Measurements from ENCODE around the gene NABP2.
"Not testable (repeated sequence)": the region's sequence is repeated elsewhere in the genome, so short reads cannot be mapped to it uniquely, and the experiment has no call there.

The NABP2 gene

GRCh38 chr12:56224102-56224701 is at the start of gene NABP2:
TSS of gene NABP2 (plus strand) at chr12:56224342. CDS start at chr12:56224857, 515 bp downstream.
- peak; percentile 92 for DNase-seq

DNA sequence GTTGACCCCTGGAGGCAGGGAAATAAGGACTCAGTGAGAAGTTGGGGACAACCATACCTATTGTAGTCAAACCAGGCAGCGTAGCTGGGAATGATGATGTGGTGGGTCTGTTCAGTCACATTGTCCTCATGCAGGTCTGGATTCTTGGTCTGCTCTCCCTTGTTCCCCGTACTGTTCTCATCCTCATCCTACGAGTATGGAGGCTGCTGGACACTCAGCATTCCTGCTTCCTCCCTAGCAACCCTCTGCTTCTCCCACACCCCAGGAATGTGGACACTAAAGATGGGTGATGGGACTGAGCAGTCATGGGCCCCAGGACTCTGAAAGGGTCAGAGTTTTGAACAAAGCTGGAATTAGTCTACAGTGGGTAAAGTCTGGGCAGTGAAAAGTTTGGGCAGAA is 45.8 kb upstream of the NABP2 start:
- no peak for DNase-seq

DNA sequence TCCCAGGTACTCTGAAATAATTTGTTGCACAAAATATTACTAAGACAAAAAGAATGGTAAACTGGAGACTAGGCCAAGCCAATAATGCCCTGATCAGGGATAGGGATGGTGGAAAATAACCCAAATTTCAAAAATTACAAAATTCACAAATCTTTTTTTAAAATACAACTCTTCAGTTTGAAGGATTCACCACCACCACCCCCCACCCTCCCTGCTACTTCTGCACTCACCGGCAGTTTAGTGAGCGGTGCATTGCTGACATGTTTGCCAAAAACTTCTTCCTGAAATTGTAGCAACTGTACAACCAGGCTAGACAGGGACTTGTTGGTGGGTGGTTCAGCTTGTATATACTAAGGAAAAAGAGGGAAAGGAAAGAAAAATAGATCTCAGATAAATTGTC is 37.2 kb upstream of the NABP2 start:
- DNase-seq, result no peak

GRCh38 chr12:56188131-56188777 is 35.9 kb upstream of the NABP2 start:
- DNase-seq, result no peak

- no peak for DNase-seq
Observed at GRCh38 chr12:56188778-56189098, 35.4 kb upstream of the NABP2 start.

DNA sequence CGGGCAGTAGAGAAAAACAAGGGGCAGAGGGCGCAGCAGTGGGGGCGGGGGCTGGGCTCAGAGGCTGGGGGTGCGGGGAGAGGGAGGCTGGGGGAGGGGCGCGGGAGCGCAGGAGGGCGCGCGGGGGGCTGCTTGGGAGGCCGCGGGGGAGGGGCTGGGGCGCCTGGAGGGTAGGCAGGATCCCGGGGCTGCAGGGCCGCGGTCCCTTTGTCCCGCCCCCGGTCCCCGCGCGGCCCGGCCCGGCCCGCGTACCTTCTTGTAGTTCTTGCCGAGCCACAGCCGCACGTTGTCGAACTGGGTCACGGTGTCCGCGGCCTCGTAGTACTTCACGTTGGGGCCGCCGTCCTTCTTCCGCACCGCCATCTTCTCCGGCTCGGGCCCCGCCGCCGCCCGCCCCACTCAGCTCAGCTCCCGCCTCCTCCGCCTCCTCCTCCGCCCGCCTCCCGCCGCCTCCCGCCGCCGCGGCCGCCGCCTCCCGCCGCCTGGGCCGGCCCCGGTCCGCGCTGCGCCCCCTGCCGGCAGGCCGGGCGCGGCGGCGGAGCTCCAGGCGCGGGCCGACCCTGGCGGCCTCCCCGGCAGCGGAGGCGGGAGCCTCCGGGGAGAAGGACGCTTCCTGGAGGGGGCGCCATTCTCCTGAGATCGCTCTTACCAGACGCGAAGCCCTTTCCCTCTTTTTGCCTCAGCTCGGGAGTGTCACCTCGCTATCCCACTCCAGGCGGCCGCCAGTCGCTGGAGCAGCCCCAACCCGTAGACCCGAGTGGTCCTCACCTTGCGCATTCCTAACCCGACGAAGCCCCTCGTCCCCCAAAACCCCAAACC is 34.8 kb upstream of the NABP2 start, which contains the start of gene SMARCC2:
Gene SMARCC2 (minus strand): TSS at position 385 of the 819 bp plus-strand sequence. CDS start 22 bp downstream, at position 363.
- DNase-seq, result peak; percentile 36

DNA sequence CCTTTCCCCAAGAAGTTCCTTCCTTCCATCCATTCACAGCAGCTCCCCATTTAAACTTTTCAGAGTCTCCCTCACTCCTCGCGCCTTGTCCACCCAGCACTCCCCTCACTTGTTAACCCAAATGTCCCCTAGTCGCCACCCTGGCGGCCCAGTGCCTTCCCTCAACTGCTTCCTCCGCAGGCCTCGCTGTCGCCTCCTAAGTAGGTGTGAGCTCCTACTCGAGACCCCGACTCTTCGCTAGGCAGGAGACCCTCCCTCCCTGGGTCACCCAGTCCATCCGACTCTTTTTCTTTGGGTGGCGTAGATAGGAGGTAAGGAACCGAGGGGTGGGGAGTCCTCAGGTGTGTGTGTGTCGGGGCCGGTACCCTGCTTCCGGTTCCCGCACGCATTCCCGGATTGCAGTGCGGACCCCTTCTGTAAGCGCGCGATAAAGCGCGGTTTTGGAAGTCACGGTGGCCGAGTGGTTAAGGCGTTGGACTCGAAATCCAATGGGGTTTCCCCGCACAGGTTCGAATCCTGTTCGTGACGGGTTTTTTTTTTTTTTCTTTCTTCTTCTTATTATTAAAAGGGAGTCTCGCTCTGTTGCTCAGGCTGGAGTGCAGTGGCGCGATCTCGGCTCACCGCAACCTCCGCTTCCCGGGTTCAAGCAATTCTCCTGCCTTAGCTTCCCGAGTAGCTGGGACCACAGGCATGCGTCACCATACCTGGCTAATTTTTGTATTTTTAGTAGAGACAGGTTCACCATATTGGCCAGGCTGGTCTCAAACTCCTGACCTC is 34.0 kb upstream of the NABP2 start:
- no peak for DNase-seq

DNA sequence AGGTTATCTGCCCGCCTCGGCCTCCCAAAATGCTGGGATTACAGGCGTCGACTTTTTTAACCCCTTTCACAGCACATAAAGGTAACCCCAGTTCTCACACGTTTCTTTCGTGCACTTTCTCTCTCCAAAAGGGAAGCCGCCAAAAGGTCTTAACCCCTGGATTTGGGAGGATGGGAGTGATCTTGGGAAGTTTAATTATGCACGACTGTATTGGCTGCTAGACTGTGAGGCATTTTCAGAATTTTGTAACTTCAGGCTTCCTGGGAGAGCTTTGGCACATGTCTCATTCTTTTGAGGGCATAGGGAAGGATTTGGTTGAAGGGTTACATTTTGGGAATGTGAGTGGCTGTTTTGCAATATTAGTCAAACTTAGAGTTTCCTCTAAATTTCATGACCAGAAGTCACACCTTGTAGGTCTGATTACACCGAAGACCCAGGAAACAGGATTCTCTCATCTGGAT is 33.4 kb upstream of the NABP2 start:
- DNase-seq, result no peak

DNA sequence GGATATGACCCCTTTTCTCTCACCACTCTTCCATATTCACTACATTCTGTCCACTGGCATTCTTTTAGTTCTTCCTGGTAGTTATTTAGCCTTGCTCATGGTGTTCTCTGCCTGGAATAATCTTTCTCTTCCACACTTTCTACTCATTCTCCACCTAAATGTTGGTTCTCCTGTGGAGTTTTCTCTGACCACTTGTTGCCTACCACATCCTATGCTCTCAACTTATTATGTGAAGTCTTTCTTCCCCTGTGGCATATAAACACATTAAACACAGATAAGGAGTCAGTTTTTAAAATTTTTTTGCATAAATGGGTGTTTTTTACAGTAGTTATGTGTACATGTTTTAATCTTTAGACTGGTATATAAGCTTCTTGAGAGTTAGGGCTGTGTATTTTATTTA is 31.6 kb upstream of the NABP2 start:
- DNase-seq, result no peak

GRCh38 chr12:56193025-56193578 is 31.0 kb upstream of the NABP2 start:
- DNase-seq, result peak; percentile 55

- not testable (repeated sequence) for DNase-seq
Observed at GRCh38 chr12:56196818-56197550, 27.2 kb upstream of the NABP2 start.

- no peak for DNase-seq
Observed at GRCh38 chr12:56197921-56198635, 26.1 kb upstream of the NABP2 start.

DNA sequence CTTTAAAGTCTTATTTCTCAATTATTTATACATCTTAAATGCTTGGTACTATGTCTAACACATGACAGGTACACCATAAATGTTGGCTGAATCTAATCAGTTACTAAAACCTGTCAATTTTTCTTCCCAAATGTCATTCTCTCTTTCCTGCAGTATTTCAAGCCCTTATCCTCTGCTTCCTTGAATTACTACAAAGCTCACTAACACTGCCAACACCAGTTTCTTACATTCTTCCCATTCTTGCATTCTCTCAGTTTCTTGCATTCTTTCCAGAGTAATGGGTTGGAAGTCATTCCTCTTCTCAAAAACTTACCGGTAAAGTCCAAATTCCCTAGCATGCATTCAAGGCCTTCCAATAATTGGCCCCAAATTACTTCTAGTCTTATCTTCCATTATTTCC is 25.3 kb upstream of the NABP2 start:
- no peak for DNase-seq

- DNase-seq, result no peak
Observed at GRCh38 chr12:56202366-56202765, 21.8 kb upstream of the NABP2 start.

DNA sequence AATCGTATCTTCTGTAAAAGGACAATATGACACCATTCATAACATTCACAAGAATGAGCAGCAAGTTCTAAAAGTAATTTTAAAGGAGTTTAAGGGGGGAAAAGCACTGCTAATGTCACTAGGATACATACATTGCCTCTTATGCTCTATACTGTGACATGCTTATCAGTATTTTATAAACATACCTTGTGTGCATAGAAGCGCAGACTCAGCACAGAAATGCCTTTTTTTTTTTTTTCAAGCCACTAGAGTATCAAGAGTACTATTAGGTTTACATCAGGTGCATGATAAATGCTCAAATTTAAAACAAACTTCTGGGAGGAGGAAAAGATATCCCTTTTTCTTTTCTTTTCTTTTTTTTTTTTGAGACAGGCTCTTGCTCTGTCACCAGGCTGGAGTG is 21.3 kb upstream of the NABP2 start:
- DNase-seq, result no peak

GRCh38 chr12:56204275-56204674 is 19.9 kb upstream of the NABP2 start:
- no peak for DNase-seq

DNA sequence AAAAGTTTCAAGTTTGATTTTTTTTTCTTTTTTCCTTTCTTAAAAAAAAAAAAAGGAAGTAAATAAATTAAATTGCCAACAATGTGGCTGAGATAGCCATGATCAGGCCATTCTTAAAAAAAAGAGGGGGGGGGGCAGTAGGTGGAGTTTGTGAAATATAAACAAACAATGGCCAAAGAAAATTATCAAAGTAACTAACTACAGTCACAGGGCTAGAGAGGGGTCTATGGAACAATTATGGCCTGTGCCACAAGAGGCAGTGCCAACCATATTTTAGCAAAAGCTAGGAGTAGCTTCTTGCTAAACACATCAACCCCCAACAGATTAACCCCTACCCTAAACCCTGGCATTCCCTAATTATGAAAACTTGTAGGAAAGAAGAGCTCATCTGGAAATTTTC is 18.7 kb upstream of the NABP2 start:
- no peak for DNase-seq

GRCh38 chr12:56206452-56207166 is 17.5 kb upstream of the NABP2 start:
- no peak for DNase-seq

DNA sequence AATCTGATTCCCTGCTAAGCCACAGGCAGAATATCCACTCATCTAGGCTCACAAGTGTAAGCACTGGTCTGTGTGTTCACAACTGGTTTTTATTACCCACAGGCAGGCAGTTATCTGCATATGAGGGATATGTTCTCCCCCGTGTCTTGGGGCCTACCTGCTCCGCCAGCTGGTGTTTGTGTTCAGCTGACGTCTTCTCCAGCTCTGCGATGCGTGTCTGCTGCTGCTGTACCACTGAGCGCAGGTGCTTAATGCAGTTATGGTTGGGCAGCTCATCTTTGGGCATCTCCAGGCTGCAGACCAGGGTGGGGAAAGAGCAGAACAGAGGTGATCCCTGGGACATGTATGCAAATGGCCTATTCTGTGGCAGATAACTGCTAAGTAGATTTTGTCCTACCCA is 16.1 kb upstream of the NABP2 start:
- DNase-seq, result no peak

DNA sequence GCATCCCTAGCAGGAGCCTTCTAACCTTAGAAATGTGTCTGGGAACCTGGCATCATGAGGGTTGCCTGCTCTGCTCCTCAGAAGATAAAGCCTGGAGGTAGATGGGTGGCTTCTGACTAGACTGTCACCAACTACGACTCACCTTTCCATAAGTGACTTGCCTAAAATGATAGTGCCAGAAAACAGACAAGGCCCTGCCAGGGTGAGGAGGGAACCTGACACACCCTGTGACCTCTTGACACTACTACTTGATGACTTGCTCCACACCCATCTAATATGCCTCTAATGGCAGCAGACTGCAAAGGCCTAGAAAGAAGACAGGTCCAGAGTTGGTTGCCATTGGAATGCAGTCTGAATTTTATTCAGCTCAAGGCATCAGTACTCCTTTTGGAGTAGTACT is 11.8 kb upstream of the NABP2 start:
- DNase-seq, result no peak

DNA sequence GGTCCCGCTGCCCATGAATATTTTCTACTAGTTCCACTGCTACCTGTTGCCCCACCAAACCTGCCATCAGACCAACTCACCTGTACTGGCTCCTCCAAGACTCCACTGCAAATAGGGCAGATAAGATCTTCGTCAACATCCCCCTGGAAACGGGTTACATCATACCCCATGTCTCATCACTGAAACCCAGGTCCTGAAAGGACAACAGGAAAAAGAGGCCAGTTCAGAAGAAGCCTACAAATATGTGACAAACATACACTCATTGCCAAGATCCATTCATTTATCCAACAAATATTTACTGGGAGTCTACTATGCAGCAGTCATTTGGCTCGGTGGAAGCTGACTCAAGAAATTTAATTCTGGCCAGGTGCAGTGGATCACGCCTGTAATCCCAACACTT is 10.3 kb upstream of the NABP2 start:
- no peak for DNase-seq
